Melanocyte of skin (primary cell): ENCODE results near the gene PRRT4. TPM values are rescaled to one million over a fixed set of nuclear protein-coding genes. Genes with fewer than 3 reads are reported as not detected.

Experiments
- small RNA-seq, 2 donors: library from RNA; depleted of rRNA; stranded (forward); fragments of <200 nt; gene quantifications; one replicate each; pipeline ENCODE3, GENCODE V24; 2012
- total RNA-seq, 2 donors: library from RNA; depleted of rRNA; stranded (reverse); fragments of >200 nt; gene quantifications; 2 replicates each; pipeline ENCODE4 v1.2.3, GENCODE V29; 2012

The PRRT4 gene
- 1 to 10 TPM in 1 of 2 donors, under 1 TPM in 1; 1.00 to 2.1 TPM for total RNA-seq

GRCh38 chr7:128361411-128362379 is at the start of gene PRRT4:
TSS of gene PRRT4 (minus strand) at chr7:128361690.

GRCh38 chr7:128409596-128410450 is 48.3 kb upstream of the PRRT4 start, which contains the start of gene IMPDH1:
TSS of gene IMPDH1 (minus strand) at chr7:128409982. CDS start at chr7:128409901, 81 bp downstream.

GRCh38 chr7:128343554-128344430 is 17.7 kb downstream of the PRRT4 start, which contains the start of gene RBM28:
TSS of gene RBM28 (minus strand) at chr7:128343908. CDS start at chr7:128343793, 115 bp downstream.

Small RNAs within 50 kb of the gene (small RNA-seq; reads per million reads assigned to genes)
- 0 reads per million in 2 donors for gene RNU7-27P

Other genes with a start within 250 kb of the PRRT4 start
- under 1 TPM in 1 of 2 donors, not detected in 1; under 0.01 TPM for gene LEP, start 120.4 kb downstream of the PRRT4 start, total RNA-seq
- gene RBM28, start 17.8 kb downstream of the PRRT4 start, total RNA-seq: 10 to 100 TPM; 17.0 to 18.9 TPM
- gene IMPDH1, start 48.3 kb upstream of the PRRT4 start, total RNA-seq: 10 to 100 TPM; 42.3 to 58.9 TPM
- 1 to 10 TPM; 4.8 to 9.0 TPM for gene HILPDA, start 94.2 kb upstream of the PRRT4 start, total RNA-seq
- 10 to 100 TPM; 20.6 to 32.6 TPM for gene METTL2B, start 115.1 kb upstream of the PRRT4 start, total RNA-seq